B cell (primary cell): ENCODE data around the gene SMARCD3. TPM values are rescaled to one million over a fixed set of nuclear protein-coding genes. Genes with fewer than 3 reads are reported as not detected.

Source experiments
- ATAC-seq: fragments of 200-7000 bp; cut with Tn5 transposase; one replicate; pipeline ENCODE4 v1.10.0; 2021; ENCODE audit warnings: low read depth, mild to moderate bottlenecking, moderate number of reproducible peaks, moderate library complexity
- CTCF ChIA-PET: fragments of 350-600 bp; sonication (Branson Sonifier 250); formaldehyde crosslinking; loops from one replicate; lab custom pipeline; 2021; ENCODE audit warnings: antibody characterized with exemption, inconsistent platforms; lab: Charles Lee
- POLR2A ChIA-PET: fragments of 350-600 bp; sonication (Branson Sonifier 250); formaldehyde crosslinking; loops from one replicate; lab custom pipeline; 2021; ENCODE audit warnings: antibody characterized with exemption; lab: Charles Lee
- DNase-seq: peaks from one replicate; pipeline ENCODE4 v3.0.0; 2013
- H2AFZ ChIP-seq: 2 replicates; pipeline ENCODE4 v1.6.1; 2012; ENCODE audit warnings: mild to moderate bottlenecking, low read depth, low read length; ENCODE audit not compliant: insufficient read depth, poor library complexity, severe bottlenecking
- H3K27ac ChIP-seq, 2 donors: 1 replicate in 1 of 2; 2 replicates in 1 of 2; pipeline ENCODE4 v1.5.1; 2012 to 2013; ENCODE audit warnings: low read length in 2 of 2, mild to moderate bottlenecking in 2 of 2, moderate library complexity in 1 of 2
- H3K27me3 ChIP-seq, 4 experiments: fragments of 200-600 bp in 1 of 4; sonication (generic) in 1 of 4; replicated peaks in 1 of 4; 1 replicate in 2 of 4; 2 replicates in 2 of 4; pipeline versions ENCODE4 v1.6.1 to v1.7.0; 2013 to 2016; ENCODE audit warnings: low read length in 3 of 4, mild to moderate bottlenecking in 2 of 4, mixed read lengths in 1 of 4, moderate library complexity in 1 of 4; ENCODE audit not compliant: insufficient read depth in 4 of 4, control insufficient read depth in 3 of 4; ENCODE audit errors: control extremely low read depth in 1 of 4
- H3K36me3 ChIP-seq, 2 experiments: replicated peaks in 1 of 2; 1 replicate in 1 of 2; 2 replicates in 1 of 2; pipeline versions ENCODE4 v1.6.1 to v1.7.1; 2013; ENCODE audit warnings: low read length in 1 of 2; ENCODE audit not compliant: insufficient read depth in 2 of 2, control insufficient read depth in 1 of 2; ENCODE audit errors: control extremely low read depth in 1 of 2, extremely low read depth in 1 of 2
- H3K4me1 ChIP-seq, 2 donors: fragments of 200-600 bp in 1 of 2; sonication (generic) in 1 of 2; 1 replicate in 1 of 2; 2 replicates in 1 of 2; pipeline versions ENCODE4 v1.5.1 to v1.6.1; 2013 to 2017; ENCODE audit warnings: low read length in 2 of 2; ENCODE audit not compliant: control insufficient read depth in 2 of 2, insufficient read depth in 2 of 2
- H3K4me2 ChIP-seq: replicated peaks from 2 replicates; pipeline ENCODE3; 2012; ENCODE audit warnings: mild to moderate bottlenecking, low read depth, low read length; ENCODE audit not compliant: poor library complexity, severe bottlenecking
- H3K4me3 ChIP-seq, 5 experiments: fragments of 200-600 bp in 1 of 5; sonication (generic) in 1 of 5; 1 replicate in 3 of 5; 2 replicates in 2 of 5; pipeline versions ENCODE4 v1.5.1 to v1.7.0; 2011 to 2016; ENCODE audit warnings: low read length in 4 of 5, mild to moderate bottlenecking in 4 of 5, low read depth in 2 of 5, control low read depth in 1 of 5, moderate library complexity in 1 of 5; ENCODE audit not compliant: insufficient read depth in 1 of 5; ENCODE audit errors: control extremely low read depth in 1 of 5, extremely low read depth in 1 of 5
- H3K79me2 ChIP-seq: fragments of 200-600 bp; sonication (generic); one replicate; pipeline ENCODE4 v1.6.0; 2016; ENCODE audit warnings: low read length; ENCODE audit not compliant: control insufficient read depth, insufficient read depth
- H3K9ac ChIP-seq: fragments of 200-600 bp; sonication (generic); 2 replicates; pipeline ENCODE4 v1.6.1; 2017; ENCODE audit warnings: mild to moderate bottlenecking, low read length, moderate library complexity
- H3K9me3 ChIP-seq, 3 donors: one replicate each; pipeline versions ENCODE4 v1.6.1 to v1.7.1; 2013; ENCODE audit warnings: low read length in 2 of 3; ENCODE audit not compliant: control insufficient read depth in 2 of 3, insufficient read depth in 1 of 3; ENCODE audit errors: control extremely low read depth in 1 of 3
- H4K20me1 ChIP-seq: 2 replicates; pipeline ENCODE4 v1.6.0; 2012; ENCODE audit warnings: mild to moderate bottlenecking, low read length; ENCODE audit not compliant: insufficient read depth, control insufficient read depth, poor library complexity, severe bottlenecking
- H3K27ac Mint-ChIP-seq: one replicate; pipeline ENCODE4 v1.8.0; 2021; ENCODE audit warnings: mixed read lengths
- H3K27me3 Mint-ChIP-seq: one replicate; pipeline ENCODE4 v1.8.0; 2021; ENCODE audit warnings: mixed read lengths
- H3K4me1 Mint-ChIP-seq: one replicate; pipeline ENCODE4 v1.8.0; 2021; ENCODE audit warnings: mixed read lengths
- H3K4me3 Mint-ChIP-seq: one replicate; pipeline ENCODE4 v1.8.0; 2021; ENCODE audit warnings: mixed read lengths
- H3K9me3 Mint-ChIP-seq: one replicate; pipeline ENCODE4 v1.8.0; 2022; ENCODE audit warnings: mixed read lengths; ENCODE audit not compliant: insufficient read depth
- EZH2 ChIP-seq: IDR thresholded peaks from 2 replicates; pipeline ENCODE4 v1.6.1; 2012; ENCODE audit warnings: borderline replicate concordance, low read depth, mild to moderate bottlenecking, moderate library complexity, low read length; ENCODE audit not compliant: insufficient read depth, poor library complexity, severe bottlenecking
- WGBS: methylation state at CpG from one replicate; pipeline ENCODE4 v1.1.5; 2013; ENCODE audit warnings: missing lambda C conversion rate; ENCODE audit not compliant: insufficient coverage; 5-methylcytosine and 5-hydroxymethylcytosine counted together
- intact Hi-C: fragments of 100-400 bp; cut with micrococcal nuclease; formaldehyde crosslinking; loops from one replicate; pipeline ENCODE4 v1.10.0; 2022
- polyA plus RNA-seq: library from polyadenylated mRNA; depleted of rRNA; stranded (reverse); fragments of >200 nt; gene quantifications from 2 replicates; pipeline ENCODE4 v1.2.3, GENCODE V29; 2012
- total RNA-seq, 2 donors: library from RNA; stranded (reverse); fragments of 120-200 nt in 1 of 2; gene quantifications; 1 replicate in 1 of 2; 2 replicates in 1 of 2; pipeline versions ENCODE4 v1.2.3 to v1.2.4, GENCODE V29; 2013 to 2022
- TF ChIP-seq, protein P1 (sequence below): fragments of 200-600 bp; IDR thresholded peaks from one replicate; pipeline ENCODE4 v1.8.0; 2022; ENCODE audit warnings: antibody characterized with exemption, mild to moderate bottlenecking

The SMARCD3 gene
- total and polyA plus RNA-seq, 2 donors (not counting 1 experiment from before 2014, with no cell fraction given), result 1.0 TPM; not detected in 1

DNA sequence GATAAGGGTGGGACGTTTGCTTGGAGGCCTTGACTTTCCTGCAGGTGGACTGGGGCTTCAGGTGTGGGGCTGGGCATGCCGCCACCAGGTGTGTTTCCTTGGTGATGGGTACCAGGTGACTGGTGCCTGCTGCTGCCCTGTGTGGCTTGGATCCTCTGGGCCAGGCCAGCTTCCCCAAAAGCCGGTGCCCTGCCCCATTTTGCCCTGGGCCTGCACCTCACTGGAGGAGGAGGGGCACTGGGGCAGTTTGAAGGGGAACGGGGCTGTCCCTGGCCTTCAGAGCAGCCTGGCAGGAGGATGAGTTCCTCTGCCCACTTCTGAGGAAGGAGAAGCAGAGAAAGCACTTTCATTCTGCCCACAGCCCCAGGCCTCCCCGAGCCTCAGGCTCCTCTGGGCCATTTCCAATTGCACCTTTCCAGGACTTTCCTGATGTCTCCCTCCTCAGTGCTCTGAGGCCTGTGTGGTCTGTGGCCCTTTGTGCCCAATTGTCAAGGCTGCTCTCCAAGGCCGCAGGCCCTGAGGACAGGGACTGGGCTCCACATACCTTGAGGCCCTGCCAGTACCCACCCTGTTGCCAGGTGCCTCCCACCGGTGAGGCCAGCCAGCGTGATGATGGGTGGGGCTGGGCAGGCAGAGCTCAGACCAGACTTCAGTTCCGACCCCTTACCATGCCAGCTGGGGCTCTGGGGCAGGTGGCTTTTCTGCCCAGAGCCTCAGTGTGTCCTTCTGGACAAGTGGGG is 25.3 kb upstream of the SMARCD3 start:
- H3K36me3 ChIP-seq, result no peaks in the 10 kb centered on the region
- Mint-ChIP-seq H3K9me3 (no peaks in the 10 kb centered on the region), H3K27ac (no peak overlapping the region), H3K4me1 (peaks cover 10% of the 10 kb centered on the region), H3K4me3 (no peak overlapping the region), H3K27me3 (peaks cover 35% of the 10 kb centered on the region)
- ChIA-PET POLR2A (no interaction called here), CTCF (no interaction called here)
- no peaks in the 10 kb centered on the region for H4K20me1 ChIP-seq
- TF ChIP-seq EZH2, result no peak
- TF ChIP-seq, protein P1, sequence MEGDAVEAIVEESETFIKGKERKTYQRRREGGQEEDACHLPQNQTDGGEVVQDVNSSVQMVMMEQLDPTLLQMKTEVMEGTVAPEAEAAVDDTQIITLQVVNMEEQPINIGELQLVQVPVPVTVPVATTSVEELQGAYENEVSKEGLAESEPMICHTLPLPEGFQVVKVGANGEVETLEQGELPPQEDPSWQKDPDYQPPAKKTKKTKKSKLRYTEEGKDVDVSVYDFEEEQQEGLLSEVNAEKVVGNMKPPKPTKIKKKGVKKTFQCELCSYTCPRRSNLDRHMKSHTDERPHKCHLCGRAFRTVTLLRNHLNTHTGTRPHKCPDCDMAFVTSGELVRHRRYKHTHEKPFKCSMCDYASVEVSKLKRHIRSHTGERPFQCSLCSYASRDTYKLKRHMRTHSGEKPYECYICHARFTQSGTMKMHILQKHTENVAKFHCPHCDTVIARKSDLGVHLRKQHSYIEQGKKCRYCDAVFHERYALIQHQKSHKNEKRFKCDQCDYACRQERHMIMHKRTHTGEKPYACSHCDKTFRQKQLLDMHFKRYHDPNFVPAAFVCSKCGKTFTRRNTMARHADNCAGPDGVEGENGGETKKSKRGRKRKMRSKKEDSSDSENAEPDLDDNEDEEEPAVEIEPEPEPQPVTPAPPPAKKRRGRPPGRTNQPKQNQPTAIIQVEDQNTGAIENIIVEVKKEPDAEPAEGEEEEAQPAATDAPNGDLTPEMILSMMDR, result no peak
- H3K27ac ChIP-seq, result no peak overlapping the region
- no peak overlapping the region for H3K4me3 ChIP-seq
- DNase-seq, result no peak
- H3K9ac ChIP-seq, result no peak overlapping the region
- peaks cover 0 to 27% (median 5%) of the 10 kb centered on the region in 4 experiments for H3K27me3 ChIP-seq
- H3K79me2 ChIP-seq, result no peaks in the 10 kb centered on the region
- H3K4me2 ChIP-seq, result no peak overlapping the region
- no peak overlapping the region for H2AFZ ChIP-seq
- no peak for ATAC-seq
- H3K4me1 ChIP-seq, result peaks cover 4 to 11% of the 10 kb centered on the region in 2 donors
- 51% methylated on average over 8 of the region's 9 CpGs for WGBS
- H3K9me3 ChIP-seq, result peaks cover 0 to 3% (median 0%) of the 10 kb centered on the region in 3 donors
- intact Hi-C loops, result no loop called here

DNA sequence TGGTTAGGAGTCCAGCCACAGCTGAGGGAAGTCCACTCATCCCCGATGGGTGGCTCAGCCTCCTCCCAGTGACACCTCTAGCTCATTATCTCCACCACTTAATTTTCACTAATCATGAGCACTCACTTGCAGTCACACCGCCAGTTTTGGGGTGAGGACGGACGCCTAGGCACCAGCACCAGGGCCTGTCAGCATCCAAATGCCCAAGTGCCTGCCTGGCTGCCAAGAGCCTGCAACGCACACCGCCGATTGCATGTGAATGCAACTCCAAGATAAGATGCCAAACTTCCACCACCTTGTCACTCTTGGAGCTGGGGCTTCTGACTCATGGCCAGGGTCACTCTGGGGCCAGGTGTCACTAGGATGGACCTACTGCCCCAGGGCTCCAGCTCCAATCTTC is 24.4 kb upstream of the SMARCD3 start:
- peaks cover 33% of the 10 kb centered on the region for H3K27me3 Mint-ChIP-seq

More for the DNA sequence above, 24.4 kb upstream of the SMARCD3 start:
- Histone ChIP-seq H3K9ac (no peak overlapping the region), H3K36me3 (no peaks in the 10 kb centered on the region), H3K27me3 (peaks cover 0 to 26% (median 5%) of the 10 kb centered on the region in 4 experiments), H3K79me2 (no peaks in the 10 kb centered on the region), H3K9me3 (peaks cover 0 to 3% (median 0%) of the 10 kb centered on the region in 3 donors), H3K4me1 (peaks cover 4 to 11% of the 10 kb centered on the region in 2 donors), H4K20me1 (no peaks in the 10 kb centered on the region), H3K4me3 (no peak overlapping the region), H2AFZ (no peak overlapping the region), H3K27ac (no peak overlapping the region), H3K4me2 (no peak overlapping the region)
- ChIA-PET CTCF (no interaction called here), POLR2A (no interaction called here)
- ATAC-seq (no peak), DNase-seq (no peak)
- H3K27ac Mint-ChIP-seq, result no peak overlapping the region
- peaks cover 10% of the 10 kb centered on the region for H3K4me1 Mint-ChIP-seq
- 96% methylated on average over 7 of the region's 7 CpGs for WGBS
- no peak overlapping the region for H3K4me3 Mint-ChIP-seq
- H3K9me3 Mint-ChIP-seq, result no peaks in the 10 kb centered on the region
- intact Hi-C loops, result no loop called here
- TF ChIP-seq EZH2, result no peak
- TF ChIP-seq, protein P1, result no peak
